Renal pelvis (tissue), 4 donors: Measurements from ENCODE around the gene TECTA. TPM values are rescaled to one million over a fixed set of nuclear protein-coding genes. Genes with fewer than 3 reads are reported as not detected.
"Not testable (repeated sequence)": the region's sequence is repeated elsewhere in the genome, so short reads cannot be mapped to it uniquely, and the experiment has no call there.

Experiments used
- DNase-seq: peaks from one replicate; pipeline ENCODE4 v3.0.0-alpha.2; 2013
- polyA plus RNA-seq, 3 donors: library from polyadenylated mRNA; unstranded; fragments of 120-200 nt; gene quantifications; one replicate each; pipeline ENCODE4 v1.2.1, GENCODE V29; 2013; ENCODE audit not compliant: insufficient read length in 3 of 3

The TECTA gene
- polyA plus RNA-seq, 3 donors, result 2.0 to 2.7 (median 2.4) TPM

DNA sequence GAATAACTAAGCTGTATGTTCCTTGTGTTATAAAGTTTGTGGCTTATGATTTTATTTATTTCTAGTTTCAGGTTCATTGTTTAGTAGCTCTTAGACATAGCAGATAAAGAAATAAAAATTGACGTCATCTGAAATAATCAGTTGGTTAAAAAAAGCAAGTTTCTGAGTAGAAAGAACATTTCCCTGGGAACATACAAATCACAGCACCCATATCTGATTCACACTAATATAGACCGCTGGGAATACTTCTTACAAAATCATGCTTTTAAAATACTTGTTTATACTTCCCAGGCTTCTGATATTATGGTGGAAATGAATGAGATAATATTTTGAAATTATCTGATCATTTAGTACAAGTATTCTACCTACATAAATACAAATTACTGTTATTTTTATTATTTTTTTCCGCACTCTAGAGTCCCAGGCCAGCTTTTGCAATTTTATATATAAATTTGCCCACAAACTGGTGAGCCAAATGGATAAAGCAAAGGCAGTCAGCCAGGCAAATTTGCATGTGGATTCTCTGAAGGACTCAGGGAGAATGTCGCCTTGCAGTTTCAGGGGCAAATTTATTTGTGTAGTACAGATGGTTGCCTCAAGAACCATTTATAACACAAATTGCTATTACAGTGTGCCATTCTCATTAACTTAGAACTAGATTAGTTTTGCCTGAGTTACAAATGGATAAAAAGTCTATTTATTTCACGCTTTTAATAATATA is 128.6 kb downstream of the TECTA start:
- no peak for DNase-seq

DNA sequence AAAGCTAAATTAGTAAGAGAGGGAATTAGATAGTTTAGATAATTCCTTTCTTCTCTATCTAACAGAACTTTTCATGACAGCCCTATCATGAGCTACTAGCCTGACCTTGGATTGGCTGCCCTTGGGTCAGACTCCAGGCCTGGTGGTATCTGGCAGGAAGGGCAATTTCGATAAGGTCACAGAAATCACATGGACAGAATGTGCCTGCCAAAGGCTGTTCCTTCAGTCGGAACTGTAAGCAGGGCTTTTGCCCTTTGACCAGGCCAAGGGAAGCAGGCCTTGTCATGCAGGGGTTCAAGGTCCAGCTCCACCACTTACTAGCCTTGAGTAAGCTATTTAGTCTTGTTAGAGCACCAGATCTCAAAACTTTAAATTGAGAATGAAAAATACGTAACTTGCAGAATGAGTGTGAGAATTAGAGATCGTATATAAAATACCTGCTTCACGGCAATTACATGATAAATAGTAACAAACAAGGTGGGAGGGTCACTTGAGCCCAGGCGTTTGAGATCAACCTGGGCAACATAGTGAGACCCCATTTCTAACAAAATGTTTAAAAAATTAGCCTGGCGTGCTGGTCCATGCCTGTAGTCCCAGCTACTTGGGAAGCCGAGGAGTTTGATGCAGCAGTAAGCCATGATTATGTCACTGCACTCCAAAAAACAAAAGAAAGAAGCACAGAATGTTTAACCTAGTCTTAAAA is 130.7 kb downstream of the TECTA start:
- DNase-seq, result no peak

DNA sequence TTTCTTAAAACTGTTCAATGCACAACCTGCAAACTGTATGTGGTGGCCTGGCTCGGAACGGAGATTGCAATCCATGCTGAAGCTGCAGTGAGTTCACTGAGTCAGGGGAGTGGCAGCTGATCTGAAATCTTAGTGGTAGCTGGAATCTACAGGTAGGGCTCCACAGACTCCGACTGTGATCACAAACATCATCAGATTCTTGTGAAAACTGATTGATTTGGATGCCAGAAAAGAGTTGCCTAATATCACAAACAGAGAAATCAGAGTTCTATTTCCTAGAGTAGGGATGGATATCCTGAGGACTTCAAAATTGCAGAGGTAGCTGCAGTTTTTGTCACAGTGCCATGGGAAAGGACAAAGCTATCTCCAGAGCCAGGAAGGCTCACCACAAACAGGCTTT is 134.0 kb downstream of the TECTA start:
- no peak for DNase-seq

DNA sequence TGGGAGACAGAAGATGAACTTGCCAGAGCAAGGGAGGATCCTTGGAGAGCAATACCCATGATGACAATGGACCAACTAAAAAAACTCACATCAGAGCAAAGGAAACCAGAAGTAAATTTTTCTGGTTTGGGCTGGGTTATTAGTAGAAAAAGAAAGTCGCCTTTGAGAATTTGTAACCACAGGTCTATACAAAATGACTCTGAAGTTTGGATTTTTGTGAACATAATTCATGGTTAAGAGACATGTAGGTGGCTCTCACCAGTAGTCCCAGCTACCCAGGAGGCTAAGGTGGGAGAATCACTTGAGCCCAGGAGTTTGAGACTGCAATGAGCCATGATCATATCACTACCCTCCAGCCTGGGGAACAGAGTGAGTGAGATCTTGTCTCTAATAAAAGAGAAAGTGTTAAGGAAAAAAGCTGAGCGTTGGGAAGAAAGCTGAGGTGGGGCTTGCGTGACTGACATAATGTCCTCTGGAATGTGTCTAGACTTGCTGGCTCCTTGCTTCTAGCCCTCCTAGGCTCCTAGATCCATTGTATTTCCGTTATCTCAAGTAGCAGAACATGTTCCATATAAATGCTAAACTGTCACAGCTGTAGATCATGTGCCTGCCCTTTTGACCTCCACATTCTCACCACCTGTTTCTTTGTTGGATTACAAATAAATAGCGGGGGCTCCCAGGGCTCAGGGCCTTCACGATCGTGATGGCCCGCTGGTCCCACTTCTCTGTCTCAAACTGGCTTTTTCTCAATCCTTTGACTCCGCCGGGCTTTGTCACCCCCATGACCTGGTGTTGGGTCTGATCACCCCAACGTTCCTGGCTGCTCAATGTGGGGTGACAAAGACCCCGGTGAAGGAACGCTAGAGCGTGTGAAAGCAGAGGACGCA is 135.3 kb downstream of the TECTA start:
- no peak for DNase-seq

DNA sequence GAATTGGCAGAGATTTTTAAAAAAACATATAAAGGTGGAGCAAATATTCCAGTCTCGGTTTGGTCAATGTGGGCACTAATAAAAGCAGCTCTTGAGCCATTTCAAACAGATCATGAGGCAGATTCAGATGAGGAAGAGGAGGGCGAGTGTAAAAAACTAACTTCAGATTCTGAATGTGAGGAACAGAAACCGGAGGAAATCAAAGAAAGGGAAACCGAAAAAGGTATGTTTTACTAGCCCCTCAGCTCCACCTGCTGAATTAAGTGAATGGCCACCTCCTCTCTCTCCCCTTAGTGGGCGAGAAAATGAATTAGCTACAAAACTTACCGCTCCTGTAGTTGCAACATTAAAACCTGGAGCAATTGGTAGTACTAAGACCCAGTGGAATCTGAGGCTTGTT is 136.2 kb downstream of the TECTA start:
- DNase-seq, result not testable (repeated sequence)

DNA sequence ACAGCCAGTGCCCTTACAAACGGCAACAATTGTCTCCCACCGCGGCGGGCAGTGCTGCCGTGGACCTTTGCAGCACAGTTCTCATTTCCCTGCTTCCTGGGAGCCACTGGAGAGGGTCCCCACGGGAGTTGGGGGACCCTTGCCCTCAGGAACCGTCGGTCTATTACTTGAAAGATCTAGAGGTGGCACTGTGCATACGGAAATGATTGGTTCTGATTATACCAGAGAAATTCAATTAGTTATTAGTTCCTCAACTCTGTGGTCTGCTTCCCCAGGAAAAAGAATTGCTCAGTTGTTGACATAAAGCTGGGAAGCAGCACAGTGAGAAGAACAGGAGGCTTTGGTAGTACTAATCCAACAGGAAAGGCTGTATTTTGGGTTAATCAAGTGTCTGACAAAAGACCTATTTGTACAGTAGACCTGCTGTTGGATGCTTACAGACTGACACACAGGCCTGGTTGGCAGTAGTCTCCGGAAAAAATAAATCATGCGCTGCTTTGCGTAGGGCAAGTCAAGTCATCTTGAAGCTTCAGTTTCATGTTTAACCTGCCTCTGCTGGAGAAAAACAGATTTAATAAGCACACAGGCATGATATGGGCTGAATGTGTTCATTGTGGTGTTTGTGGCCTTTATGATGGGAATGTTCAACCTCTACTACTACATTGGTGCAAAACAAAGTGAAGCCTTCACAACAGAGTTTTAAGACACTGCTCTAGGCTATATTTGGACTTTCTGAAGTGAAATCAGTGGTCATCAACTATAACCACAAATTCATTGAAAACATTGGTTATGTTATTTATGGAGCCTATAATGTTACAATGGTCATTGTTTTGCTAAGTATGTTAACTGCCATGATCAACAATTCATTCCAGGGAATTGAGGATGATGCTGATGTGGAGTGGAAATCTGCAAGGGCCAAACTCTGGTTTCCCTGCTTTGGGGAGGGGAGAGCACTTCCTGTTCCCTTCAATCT is 136.9 kb downstream of the TECTA start:
- no peak for DNase-seq

DNA sequence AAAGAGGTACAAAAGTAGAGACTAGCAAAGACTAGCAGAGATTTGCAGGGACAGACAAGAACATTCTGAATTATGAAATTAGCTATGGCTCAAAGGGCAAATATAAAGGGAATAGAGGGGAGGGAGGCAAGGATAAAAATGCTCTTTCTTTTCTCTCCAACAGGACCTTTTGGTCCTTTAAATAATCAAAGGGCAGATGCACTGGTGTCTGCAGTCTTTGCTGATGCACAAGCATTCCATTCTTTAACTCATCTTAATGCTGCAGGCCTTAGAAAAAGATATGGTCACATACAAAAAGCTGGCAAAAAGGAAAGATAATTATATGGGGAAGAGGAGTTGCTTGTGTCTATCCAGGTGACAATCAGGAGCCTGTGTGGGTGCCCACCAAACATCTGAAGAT is 137.9 kb downstream of the TECTA start:
- DNase-seq, result no peak

DNA sequence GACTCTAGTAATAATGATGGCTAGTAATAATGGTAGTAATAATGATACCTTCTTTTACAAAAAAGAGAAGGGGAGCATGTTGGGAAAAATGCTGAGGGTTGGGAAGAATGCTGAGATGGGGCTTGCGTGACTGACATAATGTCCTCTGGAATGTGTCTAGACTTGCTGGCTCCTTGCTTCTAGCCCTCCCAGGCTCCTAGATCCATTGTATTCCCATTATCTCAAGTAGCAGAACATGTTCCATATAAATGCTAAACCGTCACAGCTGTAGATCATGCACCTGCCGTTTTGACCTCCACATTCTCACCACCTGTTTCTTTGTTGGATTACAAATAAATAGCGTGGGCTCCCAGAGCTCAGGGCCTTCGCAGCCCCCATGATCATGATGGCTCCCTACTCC is 139.0 kb downstream of the TECTA start:
- not testable (repeated sequence) for DNase-seq

DNA sequence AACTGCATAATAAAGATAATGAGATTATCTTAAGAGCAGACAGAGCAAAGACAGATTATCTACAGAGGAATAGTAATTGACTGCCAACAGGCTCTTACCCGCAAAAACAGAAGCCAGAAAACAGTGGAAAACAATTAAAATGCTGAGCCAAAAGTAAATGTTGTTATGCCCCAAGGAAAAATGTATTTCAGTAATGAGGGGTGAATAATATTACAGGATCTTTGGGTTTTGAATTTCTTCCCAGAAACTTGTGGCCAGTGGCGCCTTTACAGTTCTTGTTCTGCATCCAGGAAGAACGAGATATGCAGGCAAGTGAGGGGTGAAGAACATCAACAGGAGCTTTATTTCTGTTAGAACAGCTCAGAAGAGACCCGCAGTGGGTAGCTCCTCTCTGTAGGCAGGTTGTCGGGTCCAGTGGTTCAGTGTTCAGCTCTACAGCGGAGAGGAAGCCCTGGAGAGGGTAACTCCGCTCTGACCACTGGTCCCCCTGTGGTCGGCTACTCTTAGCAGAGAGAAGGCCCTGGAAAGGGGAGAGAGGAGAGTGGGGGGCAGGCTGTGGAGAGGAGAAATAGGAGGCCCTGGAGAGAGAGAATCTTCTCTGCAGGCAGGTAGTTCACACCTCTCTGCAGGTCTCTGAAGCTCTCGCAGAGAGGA is 139.7 kb downstream of the TECTA start:
- no peak for DNase-seq

Other genes with a start within 250 kb of the TECTA start
- 10 to 100 TPM; 21.8 to 24.8 (median 23.5) TPM for gene TBCEL, start 77.1 kb upstream of the TECTA start, polyA plus RNA-seq
- 10 to 100 TPM; 51.1 to 57.8 (median 53.6) TPM for gene SC5D, start 191.5 kb downstream of the TECTA start, polyA plus RNA-seq